ENCODE measurements around the gene MT1B. TPM values are rescaled to one million over a fixed set of nuclear protein-coding genes. Genes with fewer than 3 reads are reported as not detected.

The MT1B gene
- total RNA-seq, result not detected
- not detected for polyA plus RNA-seq

DNA sequence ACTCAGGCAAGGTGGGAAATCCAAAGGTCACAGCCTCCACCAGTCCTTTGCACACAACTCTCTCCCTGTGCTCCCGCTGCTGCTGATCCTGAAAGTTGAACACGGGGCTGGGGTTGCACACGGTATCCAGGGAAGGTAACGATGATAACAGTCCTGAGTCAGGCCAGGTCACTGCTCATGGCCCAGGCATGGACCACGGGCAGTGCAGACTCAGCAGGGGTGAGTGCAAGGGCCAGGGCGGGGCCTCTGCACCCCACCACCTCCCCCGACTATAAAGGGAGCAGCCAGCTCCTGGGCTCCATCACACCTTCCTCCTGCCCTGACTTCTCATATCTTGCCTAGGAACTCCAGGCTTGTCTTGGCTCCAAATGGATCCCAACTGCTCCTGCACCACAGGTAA lies at the start of gene MT1B:
TSS of gene MT1B (plus strand) at position 301 of the 400 bp plus-strand sequence. CDS start at position 369, 68 bp downstream.
- Histone ChIP-seq H3K4me1 (no peaks in the 10 kb centered on the region), H3K27me3 (peaks cover 0 to 40% (median 23%) of the 10 kb centered on the region in 3 donors), H3K36me3 (no peaks in the 10 kb centered on the region), H3K4me3 (no peak within 1 kb of the TSS), H3K9me3 (no peaks in the 10 kb centered on the region), H3K27ac (no peak within 1 kb of the TSS)
- intact Hi-C loops (cut with DNase I), result no loop called here
- DNase-seq, result no peak
- WGBS, 2 donors, result 77 to 80% methylated on average over 7 of the region's 7 CpGs
- TF ChIP-seq POLR2AphosphoS5 (IDR thresholded peaks at IDR 0.05) (no peak), POLR2A (IDR thresholded peaks at IDR 0.05) (no peak), EP300 (IDR thresholded peaks at IDR 0.05) (no peak)
- TF ChIP-seq, protein P1, sequence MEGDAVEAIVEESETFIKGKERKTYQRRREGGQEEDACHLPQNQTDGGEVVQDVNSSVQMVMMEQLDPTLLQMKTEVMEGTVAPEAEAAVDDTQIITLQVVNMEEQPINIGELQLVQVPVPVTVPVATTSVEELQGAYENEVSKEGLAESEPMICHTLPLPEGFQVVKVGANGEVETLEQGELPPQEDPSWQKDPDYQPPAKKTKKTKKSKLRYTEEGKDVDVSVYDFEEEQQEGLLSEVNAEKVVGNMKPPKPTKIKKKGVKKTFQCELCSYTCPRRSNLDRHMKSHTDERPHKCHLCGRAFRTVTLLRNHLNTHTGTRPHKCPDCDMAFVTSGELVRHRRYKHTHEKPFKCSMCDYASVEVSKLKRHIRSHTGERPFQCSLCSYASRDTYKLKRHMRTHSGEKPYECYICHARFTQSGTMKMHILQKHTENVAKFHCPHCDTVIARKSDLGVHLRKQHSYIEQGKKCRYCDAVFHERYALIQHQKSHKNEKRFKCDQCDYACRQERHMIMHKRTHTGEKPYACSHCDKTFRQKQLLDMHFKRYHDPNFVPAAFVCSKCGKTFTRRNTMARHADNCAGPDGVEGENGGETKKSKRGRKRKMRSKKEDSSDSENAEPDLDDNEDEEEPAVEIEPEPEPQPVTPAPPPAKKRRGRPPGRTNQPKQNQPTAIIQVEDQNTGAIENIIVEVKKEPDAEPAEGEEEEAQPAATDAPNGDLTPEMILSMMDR (IDR thresholded peaks at IDR 0.05), result no peak

- Histone ChIP-seq H3K9me3 (no peaks in the 10 kb centered on the region), H3K27me3 (no peaks in the 10 kb centered on the region), H3K36me3 (no peaks in the 10 kb centered on the region), H3K4me1 (peaks cover 0 to 29% (median 24%) of the 10 kb centered on the region in 4 donors), H3K4me3 (no peak overlapping the region), H3K27ac (no peak overlapping the region)
- no peak for TF ChIP-seq POLR2A (IDR thresholded peaks at IDR 0.05)
- TF ChIP-seq POLR2AphosphoS5 (IDR thresholded peaks at IDR 0.05), result no peak
- TF ChIP-seq EP300 (IDR thresholded peaks at IDR 0.05), result no peak
- TF ChIP-seq, protein P1 (IDR thresholded peaks at IDR 0.05), result no peak
- intact Hi-C loops (cut with DNase I), result loop anchor here (5.0 to 10.0 kb wide), 3 partner anchors 99 to 331 kb away; partner anchors contain the start of genes AMFR and HERPUD1
- DNase-seq, result no peak
- 21 to 52% methylated on average over 4 of the region's 4 CpGs for WGBS, 2 donors
These were observed 48.1 kb upstream of the MT1B start for GRCh38 chr16:56603589-56603988.

GRCh38 chr16:56604966-56605365 lies 46.7 kb upstream of the MT1B start:
- Histone ChIP-seq H3K27ac (peak overlapping the region in 1 of 4 donors; percentile 93), H3K4me3 (no peak overlapping the region), H3K27me3 (no peaks in the 10 kb centered on the region), H3K4me1 (peaks cover 0 to 37% (median 34%) of the 10 kb centered on the region in 4 donors), H3K36me3 (no peaks in the 10 kb centered on the region), H3K9me3 (no peaks in the 10 kb centered on the region)
- WGBS, 2 donors, result 87 to 89% methylated on average over 4 of the region's 4 CpGs
- TF ChIP-seq, protein P1 (IDR thresholded peaks at IDR 0.05), result no peak
- TF ChIP-seq EP300 (IDR thresholded peaks at IDR 0.05) (no peak), POLR2AphosphoS5 (IDR thresholded peaks at IDR 0.05) (no peak), POLR2A (IDR thresholded peaks at IDR 0.05) (no peak)
- DNase-seq, result no peak
- intact Hi-C loops (cut with DNase I), result loop anchor here (5.0 to 10.0 kb wide), 4 partner anchors 37 to 330 kb away; partner anchors contain the start of genes AMFR and HERPUD1

- peaks cover 0 to 42% (median 39%) of the 10 kb centered on the region in 4 donors for H3K4me1 ChIP-seq
- no peak overlapping the region for H3K4me3 ChIP-seq
- peak overlapping the region; percentile 86 to 93 (median 89) for H3K27ac ChIP-seq
- H3K36me3 ChIP-seq, result no peaks in the 10 kb centered on the region
- no peak for DNase-seq
- 80 to 85% methylated on average over 1 of the region's 1 CpG for WGBS, 2 donors
- no peaks in the 10 kb centered on the region for H3K9me3 ChIP-seq
- TF ChIP-seq EP300 (IDR thresholded peaks at IDR 0.05) (no peak), POLR2A (IDR thresholded peaks at IDR 0.05) (no peak), POLR2AphosphoS5 (IDR thresholded peaks at IDR 0.05) (no peak)
- TF ChIP-seq, protein P1 (IDR thresholded peaks at IDR 0.05), result no peak
- H3K27me3 ChIP-seq, result no peaks in the 10 kb centered on the region
- intact Hi-C loops (cut with DNase I), result loop anchor here (5.0 to 10.0 kb wide), 3 partner anchors 37 to 329 kb away; partner anchors contain the start of genes AMFR and HERPUD1
These were observed 46.2 kb upstream of the MT1B start for GRCh38 chr16:56605475-56605874.

All from sigmoid colon (tissue), 7 donors.